ENCODE data around the gene MBD6. TPM values are rescaled to one million over a fixed set of nuclear protein-coding genes. Genes with fewer than 3 reads are reported as not detected.

MBD6 gene
- total and polyA plus RNA-seq, 2 of the 13 experiments (the other 11 are each of a cell fraction or from before 2014, with no cell fraction given) = 4.1 to 5.9 TPM

GRCh38 chr12:57520053-57520818 is 2.4 kb upstream of the MBD6 start, which contains the start of gene DDIT3 (continued):
- TF ChIP-seq TFE3 (CRISPR knock-in tag; IDR thresholded peaks at IDR 0.05) (peak; percentile 98), POLR2G (IDR thresholded peaks at IDR 0.05; ENCODE audit: low read depth, low read length) (peak; percentile 100), PRPF4 (IDR thresholded peaks at IDR 0.05; ENCODE audit: low read depth, low read length, poor library complexity, severe bottlenecking) (no peak), PHF8 (CRISPR knock-in tag; IDR thresholded peaks at IDR 0.05) (peak; percentile 74), KIAA2018 (CRISPR knock-in tag; IDR thresholded peaks at IDR 0.05; ENCODE audit: borderline replicate concordance) (no peak), RFX1 (IDR thresholded peaks at IDR 0.05) (no peak), MATR3 (CRISPR knock-in tag; IDR thresholded peaks at IDR 0.05) (no peak), ARID5B (CRISPR knock-in tag; IDR thresholded peaks at IDR 0.05) (no peak)

All from HepG2 (cell line).